ENCODE data around the gene RPS6KA3. TPM values are rescaled to one million over a fixed set of nuclear protein-coding genes. Genes with fewer than 3 reads are reported as not detected.

The RPS6KA3 gene
- total and polyA plus RNA-seq, 2 of the 8 experiments (the other 6 are each of a cell fraction or from before 2014, with no cell fraction given), result 7.1 to 13.0 TPM

- H3K79me2 ChIP-seq (ENCODE audit: control insufficient read depth in 1 of 2, insufficient read depth in 2 of 2, low read length in 2 of 2), result no peaks in the 10 kb centered on the region
- no peak overlapping the region for H2BK12ac ChIP-seq (ENCODE audit: low read depth, low read length)
- DNase-seq (ENCODE audit: low read depth in 1 of 2, low spot score in 2 of 2) (no peak), FAIRE-seq (no peak)
- no peaks in the 10 kb centered on the region; a peak in 1 of 7 replicates for H3K4me1 ChIP-seq (replicated peaks in 1 of 4; ENCODE audit: control insufficient read depth in 3 of 4, insufficient read depth in 4 of 4, low read length in 3 of 4)
- H4K91ac ChIP-seq (replicated peaks; ENCODE audit: insufficient read length, low read length), result no peak overlapping the region
- no peaks in the 10 kb centered on the region for H3K9me3 ChIP-seq (ENCODE audit: insufficient read depth in 2 of 2, low read depth in 1 of 2, low read length in 1 of 2)
- no peak overlapping the region for H2AFZ ChIP-seq (ENCODE audit: low read length)
- no peak overlapping the region for H2BK120ac ChIP-seq (replicated peaks; ENCODE audit: low read depth, low read length)
- no peak overlapping the region for H3K4ac ChIP-seq (replicated peaks; ENCODE audit: insufficient read length, low read depth, low read length)
- H2BK5ac ChIP-seq (ENCODE audit: low read depth, low read length), result no peak overlapping the region
- H4K20me1 ChIP-seq (replicated peaks in 1 of 2; ENCODE audit: control insufficient read depth in 1 of 2, insufficient read depth in 2 of 2, low read length in 2 of 2), result no peaks in the 10 kb centered on the region
- no peak for TF ChIP-seq ZNF274 (IDR thresholded peaks at IDR 0.05; ENCODE audit: borderline replicate concordance, extremely low read depth, low read length)
- no peak for TF ChIP-seq CBX8 (IDR thresholded peaks at IDR 0.05; ENCODE audit: borderline replicate concordance, low read depth, low read length)
- no peak for TF ChIP-seq SRF (IDR thresholded peaks at IDR 0.05; ENCODE audit: low read depth, low read length)
- H4K8ac ChIP-seq (ENCODE audit: extremely low read depth, insufficient read depth, low read length), result no peak overlapping the region
- no peaks in the 10 kb centered on the region for H3K23me2 ChIP-seq (ENCODE audit: low read depth, low read length)
- no peak overlapping the region for H3K56ac ChIP-seq (replicated peaks; ENCODE audit: insufficient read length, low read depth, low read length)
- no peak overlapping the region for H3K27ac ChIP-seq (ENCODE audit: low read depth, low read length)
- POLR2A ChIA-PET (ENCODE audit: partially characterized antibody), result no interaction called here
- peaks cover 0 to 3% (median 0%) of the 10 kb centered on the region in 4 experiments; a peak in 1 of 8 replicates for H3K36me3 ChIP-seq (ENCODE audit: control insufficient read depth in 2 of 4, insufficient read depth in 4 of 4, low read length in 3 of 4)
- no peaks in the 10 kb centered on the region for H3K27me3 ChIP-seq (replicated peaks in 1 of 4; ENCODE audit: control insufficient read depth in 3 of 4, extremely low read depth in 1 of 4, insufficient read depth in 3 of 4, low read length in 3 of 4)
- no peak overlapping the region for H2BK15ac ChIP-seq (ENCODE audit: low read length)
- no peak overlapping the region for H4K5ac ChIP-seq (ENCODE audit: insufficient read length, low read depth, low read length)
- no peaks in the 10 kb centered on the region for H3K79me1 ChIP-seq (ENCODE audit: low read depth, low read length)
- CTCF ChIA-PET (ENCODE audit: partially characterized antibody), result interaction anchor here (1.0 to 1.7 kb wide), 2 partner anchors 11 to 178 kb away, joined by 3 to 8 read pairs; no protein-coding TSS in a partner anchor
- H3K4me3 ChIP-seq (ENCODE audit: extremely low read depth in 1 of 4, insufficient read depth in 2 of 4, low read depth in 3 of 4, low read length in 4 of 4), result no peak overlapping the region
- no peak overlapping the region for H2BK20ac ChIP-seq (ENCODE audit: low read length)
- no peak overlapping the region for H2AK5ac ChIP-seq (ENCODE audit: low read depth, low read length)
- no peak overlapping the region for H3K14ac ChIP-seq (ENCODE audit: insufficient read length)
- H3K18ac ChIP-seq (ENCODE audit: extremely low read depth, low read length), result no peak overlapping the region
- WGBS, 2 experiments (ENCODE audit: extremely low coverage in 1 of 2, insufficient coverage in 1 of 2, insufficient read length in 1 of 2, insufficient replicate concordance in 2 of 2, low coverage in 1 of 2, low lambda C conversion rate in 2 of 2, missing lambda C conversion rate in 1 of 2), result 89% methylated on average over 3 of the region's 3 CpGs; no CpG with 5 or more reads in 1 of the 2 experiments
- H3K9ac ChIP-seq (replicated peaks in 1 of 4; ENCODE audit: extremely low read depth in 1 of 4, low read depth in 3 of 4, low read length in 3 of 4), result no peak overlapping the region
- no peak overlapping the region for H3K23ac ChIP-seq (ENCODE audit: insufficient read length)
- H3K4me2 ChIP-seq (ENCODE audit: insufficient read depth in 1 of 2, low read depth in 2 of 2, low read length in 2 of 2), result no peak overlapping the region
Observed at GRCh38 chrX:20229155-20229554, 37.6 kb downstream of the RPS6KA3 start.
